IMR-90 (cell line): ENCODE results near the gene SIRPG. TPM values are rescaled to one million over a fixed set of nuclear protein-coding genes. Genes with fewer than 3 reads are reported as not detected.

Experiments
- ATAC-seq: fragments of 200-7000 bp; cut with Tn5 transposase; 2 replicates; pipeline ENCODE4 v1.9.1; 2020; ENCODE audit warnings: low read depth, mild to moderate bottlenecking, moderate library complexity
- BruUV-seq: library from RNA; stranded (reverse); fragments of 400-500 nt; replicated peaks from 2 replicates; lab custom pipeline; 2021; lab: Mats Ljungman, UMichigan
- CTCF ChIA-PET: fragments of 300-600 bp; formaldehyde crosslinking; extraction: SDS; loops from one replicate; lab custom pipeline; 2021; ENCODE audit warnings: antibody characterized with exemption; lab: Yijun Ruan, JAX
- POLR2A ChIA-PET: fragments of 300-600 bp; sonication (Branson Sonifier 250); formaldehyde crosslinking; loops from one replicate; lab custom pipeline; 2022; ENCODE audit warnings: antibody characterized with exemption; ENCODE audit not compliant: unreplicated experiment; lab: Charles Lee
- DNase-seq: peaks from one replicate; pipeline ENCODE4 v3.0.0; 2013
- H2AFZ ChIP-seq: replicated peaks from 2 replicates; pipeline ENCODE3; 2013; ENCODE audit warnings: low read length, mild to moderate bottlenecking; ENCODE audit not compliant: poor library complexity
- H2AK5ac ChIP-seq: 2 replicates; pipeline ENCODE4 v1.6.1; 2013; ENCODE audit warnings: low read depth, low read length, inconsistent platforms
- H2AK9ac ChIP-seq: replicated peaks from 2 replicates; pipeline ENCODE3; 2013; ENCODE audit warnings: mild to moderate bottlenecking, low read depth, low read length, moderate library complexity; ENCODE audit not compliant: poor library complexity
- H2BK120ac ChIP-seq: 2 replicates; pipeline ENCODE4 v1.6.1; 2013; ENCODE audit warnings: low read depth, low read length, inconsistent platforms
- H2BK15ac ChIP-seq: 3 replicates; pipeline ENCODE4 v1.6.1; 2013; ENCODE audit warnings: low read depth, low read length, inconsistent platforms
- H2BK20ac ChIP-seq: 2 replicates; pipeline ENCODE4 v1.6.1; 2013; ENCODE audit warnings: low read depth, mild to moderate bottlenecking, inconsistent platforms, low read length, moderate library complexity
- H2BK5ac ChIP-seq: 2 replicates; pipeline ENCODE4 v1.6.1; 2013; ENCODE audit warnings: mild to moderate bottlenecking, low read depth, low read length, inconsistent platforms; ENCODE audit not compliant: poor library complexity, severe bottlenecking
- H3K14ac ChIP-seq: replicated peaks from 2 replicates; pipeline ENCODE4 v1.6.1; 2013; ENCODE audit warnings: low read depth, low read length, inconsistent platforms
- H3K18ac ChIP-seq: 2 replicates; pipeline ENCODE4 v1.6.1; 2013; ENCODE audit warnings: low read depth, low read length, control low read depth
- H3K23ac ChIP-seq: 2 replicates; pipeline ENCODE4 v1.6.1; 2013; ENCODE audit warnings: low read depth, low read length, inconsistent platforms
- H3K27ac ChIP-seq: 2 replicates; pipeline ENCODE4 v1.5.1; 2013; ENCODE audit warnings: mild to moderate bottlenecking, control low read depth, low read length; ENCODE audit not compliant: insufficient read depth
- H3K27me3 ChIP-seq: 2 replicates; pipeline ENCODE4 v1.6.1; 2013; ENCODE audit warnings: low read length; ENCODE audit not compliant: control insufficient read depth, insufficient read depth
- H3K36me3 ChIP-seq: 2 replicates; pipeline ENCODE4 v1.6.1; 2013; ENCODE audit warnings: low read length, mixed read lengths; ENCODE audit not compliant: control insufficient read depth, insufficient read depth
- H3K4ac ChIP-seq: 2 replicates; pipeline ENCODE4 v1.6.1; 2013; ENCODE audit warnings: low read depth, low read length, inconsistent platforms
- H3K4me1 ChIP-seq: 2 replicates; pipeline ENCODE4 v1.6.1; 2013; ENCODE audit warnings: low read length, mixed read lengths; ENCODE audit not compliant: control insufficient read depth, insufficient read depth
- H3K4me2 ChIP-seq: 2 replicates; pipeline ENCODE4 v1.6.1; 2013; ENCODE audit warnings: low read depth, mild to moderate bottlenecking, control low read depth, low read length, moderate library complexity
- H3K4me3 ChIP-seq: 2 replicates; pipeline ENCODE4 v1.5.1; 2013; ENCODE audit warnings: low read depth, mild to moderate bottlenecking, control low read depth, low read length, moderate library complexity; ENCODE audit not compliant: insufficient read depth
- H3K56ac ChIP-seq: 2 replicates; pipeline ENCODE4 v1.6.1; 2013; ENCODE audit warnings: low read length, inconsistent platforms; ENCODE audit not compliant: insufficient read depth; ENCODE audit errors: extremely low read depth
- H3K79me1 ChIP-seq, 2 experiments: 2 replicates each; pipeline ENCODE4 v1.6.1; 2013; ENCODE audit warnings: low read length in 2 of 2, inconsistent platforms in 1 of 2, low read depth in 1 of 2
- H3K9ac ChIP-seq: 2 replicates; pipeline ENCODE4 v1.6.1; 2013; ENCODE audit warnings: low read depth, low read length, control low read depth
- H3K9me1 ChIP-seq: 2 replicates; pipeline ENCODE4 v1.6.1; 2013; ENCODE audit warnings: low read length, inconsistent platforms; ENCODE audit not compliant: insufficient read depth
- H3K9me3 ChIP-seq: 2 replicates; pipeline ENCODE4 v1.6.1; 2013; ENCODE audit warnings: low read length; ENCODE audit not compliant: control insufficient read depth, insufficient read depth
- H4K20me1 ChIP-seq: 2 replicates; pipeline ENCODE4 v1.6.1; 2013; ENCODE audit warnings: low read length, inconsistent platforms; ENCODE audit not compliant: insufficient read depth
- H4K5ac ChIP-seq: 2 replicates; pipeline ENCODE4 v1.6.1; 2013; ENCODE audit warnings: mild to moderate bottlenecking, low read depth, low read length, control low read depth
- H4K8ac ChIP-seq, 2 experiments: 2 replicates each; pipeline ENCODE4 v1.6.1; 2013; ENCODE audit warnings: low read depth in 2 of 2, low read length in 2 of 2, control low read depth in 1 of 2, inconsistent platforms in 1 of 2
- H4K91ac ChIP-seq: 2 replicates; pipeline ENCODE4 v1.6.1; 2013; ENCODE audit warnings: low read depth, low read length, inconsistent platforms; ENCODE audit not compliant: insufficient read depth
- BHLHE40 ChIP-seq: fragments of 150-350 bp; IDR thresholded peaks from 2 replicates; pipeline ENCODE4 v1.6.1; 2016; ENCODE audit warnings: mild to moderate bottlenecking, low read depth, low read length
- MAFK ChIP-seq: IDR thresholded peaks from 2 replicates; pipeline ENCODE4 v1.6.1; 2012; ENCODE audit warnings: low read depth, low read length, improper control_type of control experiment
- MXI1 ChIP-seq: IDR thresholded peaks from 2 replicates; pipeline ENCODE4 v1.6.1; 2012; ENCODE audit warnings: low read depth, mild to moderate bottlenecking, low read length, moderate library complexity, borderline replicate concordance
- RCOR1 ChIP-seq: IDR thresholded peaks from 2 replicates; pipeline ENCODE4 v1.6.1; 2012; ENCODE audit warnings: mild to moderate bottlenecking, low read length, improper control_type of control experiment; ENCODE audit not compliant: insufficient replicate concordance
- RFX5 ChIP-seq: IDR thresholded peaks from 2 replicates; pipeline ENCODE4 v1.8.0; 2012; ENCODE audit warnings: low read depth, mild to moderate bottlenecking, low read length, moderate library complexity
- WGBS, 2 experiments: methylation state at CpG; one replicate each; pipeline versions ENCODE4 v1.1.5 to v1.1.7; 2013; ENCODE audit warnings: missing lambda C conversion rate in 2 of 2; ENCODE audit not compliant: insufficient read length in 1 of 2; ENCODE audit errors: extremely low coverage in 2 of 2; 5-methylcytosine and 5-hydroxymethylcytosine counted together
- dilution Hi-C: fragments of 300-500 bp; cut with HindIII; formaldehyde crosslinking; loops from one replicate; pipeline ENCODE4 v1.14.3; 2018; ENCODE audit warnings: low sequenced_read_pairs; ENCODE audit not compliant: unreplicated experiment
- in situ Hi-C: fragments of 300-500 bp; cut with MboI; formaldehyde crosslinking; loops from 3 replicates; pipeline ENCODE4 v1.14.3; 2019; ENCODE audit warnings: low sequenced_read_pairs, inconsistent platforms, mixed read lengths
- intact Hi-C: fragments of 100-400 bp; cut with micrococcal nuclease; formaldehyde crosslinking; loops from 2 replicates; pipeline ENCODE4 v1.10.0; 2022
- polyA plus RNA-seq, 3 experiments: library from polyadenylated mRNA; depleted of rRNA; stranded (reverse); fragments of >200 nt; gene quantifications; 2 replicates each; pipeline ENCODE4 v1.2.3, GENCODE V29; 2012; ENCODE audit warnings: low replicate concordance in 1 of 3
- total RNA-seq: library from RNA; depleted of rRNA; stranded (reverse); fragments of >200 nt; gene quantifications from 2 replicates; pipeline ENCODE4 v1.2.3, GENCODE V29; 2012
- TF ChIP-seq, protein P1 (sequence below): conservative IDR thresholded peaks from 2 replicates; pipeline ENCODE4 v1.5.1; 2012; ENCODE audit warnings: mild to moderate bottlenecking, low read depth, low read length, improper control_type of control experiment
- TF ChIP-seq, protein P2 (sequence below): fragments of 150-350 bp; IDR thresholded peaks from 2 replicates; pipeline ENCODE4 v1.6.1; 2017; ENCODE audit warnings: mild to moderate bottlenecking, antibody characterized with exemption, low read length, low read depth

The SIRPG gene
- total and polyA plus RNA-seq, 2 of the 4 experiments (the other 2 are of a cell fraction): not detected

DNA sequence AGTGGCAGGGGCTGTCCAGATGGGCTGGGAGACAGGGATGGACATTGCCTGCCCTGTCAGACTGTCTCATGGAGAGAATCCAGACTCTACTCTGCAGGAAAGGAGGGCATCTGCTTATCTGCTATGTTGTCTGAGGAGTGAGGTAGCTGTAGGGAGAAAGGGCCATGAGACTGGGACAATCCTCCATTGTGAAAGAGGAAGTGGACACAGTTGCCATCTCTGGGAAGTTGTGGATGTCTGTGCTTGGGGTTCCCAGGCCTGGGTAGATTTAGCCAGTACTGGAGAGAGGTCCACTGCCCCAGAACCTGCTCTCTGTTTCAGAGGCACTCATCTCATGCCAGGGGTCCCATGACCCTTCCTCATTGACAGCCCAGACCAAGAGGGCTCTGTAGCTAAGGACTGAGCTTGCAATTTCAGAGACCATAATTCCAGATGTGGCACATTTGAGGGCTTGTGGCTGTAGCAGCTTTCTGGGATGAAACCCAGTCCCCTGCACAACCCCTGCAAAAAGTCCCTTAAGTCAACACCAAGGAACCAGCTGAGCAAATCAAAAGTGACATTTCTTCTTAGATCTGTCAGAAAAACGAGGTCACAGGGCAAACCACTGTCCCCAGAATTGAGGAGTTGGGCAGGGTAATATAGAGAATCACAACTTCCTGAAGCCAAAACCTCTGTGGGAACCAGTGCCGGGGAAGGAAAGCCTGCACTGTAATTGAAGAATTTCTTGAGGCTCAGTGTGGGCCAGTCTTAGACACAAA lies 4.1 kb upstream of the SIRPG start:
- Histone ChIP-seq H2BK20ac (no peak overlapping the region), H4K8ac (no peak overlapping the region), H3K4me3 (no peak overlapping the region), H3K4me1 (no peaks in the 10 kb centered on the region), H3K4me2 (no peak overlapping the region), H2AFZ (no peak overlapping the region), H2BK15ac (no peak overlapping the region), H3K79me1 (no peaks in the 10 kb centered on the region), H2AK5ac (no peak overlapping the region), H4K5ac (no peak overlapping the region), H3K9me1 (no peaks in the 10 kb centered on the region), H3K27ac (no peak overlapping the region), H2AK9ac (no peak overlapping the region), H3K9ac (no peak overlapping the region), H3K4ac (no peak overlapping the region), H3K18ac (no peak overlapping the region), H4K91ac (no peak overlapping the region), H3K56ac (no peak overlapping the region), H4K20me1 (no peaks in the 10 kb centered on the region), H2BK120ac (no peak overlapping the region), H3K23ac (no peak overlapping the region), H3K9me3 (no peaks in the 10 kb centered on the region), H3K14ac (no peak overlapping the region), H2BK5ac (no peak overlapping the region), H3K27me3 (no peaks in the 10 kb centered on the region; the same call in 1 of the 2 replicates), H3K36me3 (no peaks in the 10 kb centered on the region)
- dilution Hi-C loops (no loop called here), intact Hi-C loops (no loop called here), in situ Hi-C loops (no loop called here)
- WGBS, 2 experiments: 50% methylated on average over 1 of the region's 2 CpGs; no CpG with 5 or more reads in 1 of the 2 experiments
- BruUV-seq: no TSS peak
- ChIA-PET POLR2A (no interaction called here), CTCF (no interaction called here)
- ATAC-seq (no peak), DNase-seq (no peak)
- TF ChIP-seq BHLHE40 (no peak), MXI1 (no peak), RFX5 (no peak), MAFK (no peak), RCOR1 (no peak)
- TF ChIP-seq, protein P1, sequence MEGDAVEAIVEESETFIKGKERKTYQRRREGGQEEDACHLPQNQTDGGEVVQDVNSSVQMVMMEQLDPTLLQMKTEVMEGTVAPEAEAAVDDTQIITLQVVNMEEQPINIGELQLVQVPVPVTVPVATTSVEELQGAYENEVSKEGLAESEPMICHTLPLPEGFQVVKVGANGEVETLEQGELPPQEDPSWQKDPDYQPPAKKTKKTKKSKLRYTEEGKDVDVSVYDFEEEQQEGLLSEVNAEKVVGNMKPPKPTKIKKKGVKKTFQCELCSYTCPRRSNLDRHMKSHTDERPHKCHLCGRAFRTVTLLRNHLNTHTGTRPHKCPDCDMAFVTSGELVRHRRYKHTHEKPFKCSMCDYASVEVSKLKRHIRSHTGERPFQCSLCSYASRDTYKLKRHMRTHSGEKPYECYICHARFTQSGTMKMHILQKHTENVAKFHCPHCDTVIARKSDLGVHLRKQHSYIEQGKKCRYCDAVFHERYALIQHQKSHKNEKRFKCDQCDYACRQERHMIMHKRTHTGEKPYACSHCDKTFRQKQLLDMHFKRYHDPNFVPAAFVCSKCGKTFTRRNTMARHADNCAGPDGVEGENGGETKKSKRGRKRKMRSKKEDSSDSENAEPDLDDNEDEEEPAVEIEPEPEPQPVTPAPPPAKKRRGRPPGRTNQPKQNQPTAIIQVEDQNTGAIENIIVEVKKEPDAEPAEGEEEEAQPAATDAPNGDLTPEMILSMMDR: no peak
- TF ChIP-seq, protein P2, sequence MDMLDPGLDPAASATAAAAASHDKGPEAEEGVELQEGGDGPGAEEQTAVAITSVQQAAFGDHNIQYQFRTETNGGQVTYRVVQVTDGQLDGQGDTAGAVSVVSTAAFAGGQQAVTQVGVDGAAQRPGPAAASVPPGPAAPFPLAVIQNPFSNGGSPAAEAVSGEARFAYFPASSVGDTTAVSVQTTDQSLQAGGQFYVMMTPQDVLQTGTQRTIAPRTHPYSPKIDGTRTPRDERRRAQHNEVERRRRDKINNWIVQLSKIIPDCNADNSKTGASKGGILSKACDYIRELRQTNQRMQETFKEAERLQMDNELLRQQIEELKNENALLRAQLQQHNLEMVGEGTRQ: no peak
